ENCODE measurements around the gene MB. TPM values are rescaled to one million over a fixed set of nuclear protein-coding genes. Genes with fewer than 3 reads are reported as not detected.
A peak's percentile ranks its signal among the peaks of the same experiment; 100 is the strongest.

MB gene
- total RNA-seq, 1 experiment from 2014 or later = 0.30 TPM

GRCh38 chr22:35568751-35569739 lies 48.1 kb downstream of the MB start:
- peaks cover 12% of the 10 kb centered on the region for H3K4me1 ChIP-seq (ENCODE audit: insufficient read depth, low read length, poor library complexity, severe bottlenecking)
- no peak for TF ChIP-seq CTCF (conservative IDR thresholded peaks at IDR 0.05; ENCODE audit: low read depth, low read length)
- no peak for TF ChIP-seq EZH2 (IDR thresholded peaks at IDR 0.05; ENCODE audit: borderline replicate concordance, low read depth, low read length, poor library complexity, severe bottlenecking)
- no peak for DNase-seq (ENCODE audit: low spot score)
- ChIA-PET POLR2A (ENCODE audit: low non-redundant PET) (no interaction called here), CTCF (no interaction called here)
- BruUV-seq (replicated peaks) = no TSS peak
- intact Hi-C loops (cut with micrococcal nuclease; ENCODE audit: unreplicated experiment) = no loop called here
- H3K4me3 ChIP-seq (ENCODE audit: low read depth, low read length, poor library complexity, severe bottlenecking) = no peak overlapping the region
- no peaks in the 10 kb centered on the region for H3K27me3 ChIP-seq (replicated peaks; ENCODE audit: insufficient read depth, low read depth, low read length, poor library complexity)
- H3K36me3 ChIP-seq (ENCODE audit: insufficient read depth, low read length, poor library complexity, severe bottlenecking) = no peaks in the 10 kb centered on the region
- no peaks in the 10 kb centered on the region for H3K9me3 ChIP-seq (ENCODE audit: low read depth, low read length, poor library complexity, severe bottlenecking)
- H3K27ac ChIP-seq (ENCODE audit: low read depth, low read length, poor library complexity, severe bottlenecking) = no peak overlapping the region

GRCh38 chr22:35567351-35568141 lies 49.6 kb downstream of the MB start:
- Histone ChIP-seq H3K4me1 (ENCODE audit: insufficient read depth, low read length, poor library complexity, severe bottlenecking) (peaks cover 25% of the 10 kb centered on the region), H3K9me3 (ENCODE audit: low read depth, low read length, poor library complexity, severe bottlenecking) (no peaks in the 10 kb centered on the region), H3K27ac (ENCODE audit: low read depth, low read length, poor library complexity, severe bottlenecking) (no peak overlapping the region), H3K36me3 (ENCODE audit: insufficient read depth, low read length, poor library complexity, severe bottlenecking) (no peaks in the 10 kb centered on the region), H3K4me3 (ENCODE audit: low read depth, low read length, poor library complexity, severe bottlenecking) (no peak overlapping the region), H3K27me3 (replicated peaks; ENCODE audit: insufficient read depth, low read depth, low read length, poor library complexity) (no peaks in the 10 kb centered on the region)
- ChIA-PET POLR2A (ENCODE audit: low non-redundant PET) (no interaction called here), CTCF (no interaction called here)
- no TSS peak for BruUV-seq (replicated peaks)
- no peak for DNase-seq (ENCODE audit: low spot score)
- intact Hi-C loops (cut with micrococcal nuclease; ENCODE audit: unreplicated experiment) = no loop called here
- TF ChIP-seq EZH2 (IDR thresholded peaks at IDR 0.05; ENCODE audit: borderline replicate concordance, low read depth, low read length, poor library complexity, severe bottlenecking) = no peak
- no peak for TF ChIP-seq CTCF (conservative IDR thresholded peaks at IDR 0.05; ENCODE audit: low read depth, low read length)

GRCh38 chr22:35564975-35565867 lies 51.9 kb downstream of the MB start:
- Histone ChIP-seq H3K36me3 (ENCODE audit: insufficient read depth, low read length, poor library complexity, severe bottlenecking) (no peaks in the 10 kb centered on the region), H3K9me3 (ENCODE audit: low read depth, low read length, poor library complexity, severe bottlenecking) (no peaks in the 10 kb centered on the region), H3K27ac (ENCODE audit: low read depth, low read length, poor library complexity, severe bottlenecking) (no peak overlapping the region), H3K27me3 (replicated peaks; ENCODE audit: insufficient read depth, low read depth, low read length, poor library complexity) (no peaks in the 10 kb centered on the region), H3K4me3 (ENCODE audit: low read depth, low read length, poor library complexity, severe bottlenecking) (no peak overlapping the region), H3K4me1 (ENCODE audit: insufficient read depth, low read length, poor library complexity, severe bottlenecking) (peaks cover 41% of the 10 kb centered on the region)
- BruUV-seq (replicated peaks) = no TSS peak
- ChIA-PET CTCF (no interaction called here), POLR2A (ENCODE audit: low non-redundant PET) (no interaction called here)
- no peak for DNase-seq (ENCODE audit: low spot score)
- intact Hi-C loops (cut with micrococcal nuclease; ENCODE audit: unreplicated experiment) = loop anchor here (5.0 kb wide), 1 partner anchor 108 kb away; no protein-coding TSS in a partner anchor
- TF ChIP-seq EZH2 (IDR thresholded peaks at IDR 0.05; ENCODE audit: borderline replicate concordance, low read depth, low read length, poor library complexity, severe bottlenecking) = no peak
- 0 out of 2 replicates have a peak, but pooled peaks have one; percentile 15 for TF ChIP-seq CTCF (conservative IDR thresholded peaks at IDR 0.05; ENCODE audit: low read depth, low read length)
